Uterus (tissue), 4 donors: ENCODE data around the gene MAFB. TPM values are rescaled to one million over a fixed set of nuclear protein-coding genes. Genes with fewer than 3 reads are reported as not detected.

Source experiments
- DNase-seq, 2 donors: peaks; one replicate each; pipeline ENCODE4 v3.0.0-alpha.2; 2019 to 2020
- H3K27ac ChIP-seq, 2 donors: fragments of 200-600 bp; sonication (generic); 1 replicate in 1 of 2; 2 replicates in 1 of 2; pipeline ENCODE4 v1.5.1; 2016 to 2018
- H3K27me3 ChIP-seq, 2 donors: fragments of 200-600 bp; sonication (generic); one replicate each; pipeline ENCODE4 v1.5.1; 2018 to 2019; ENCODE audit warnings: control low read depth in 1 of 2
- H3K36me3 ChIP-seq, 2 donors: fragments of 200-600 bp; sonication (generic); one replicate each; pipeline ENCODE4 v1.5.1; 2019; ENCODE audit warnings: control low read depth in 1 of 2
- H3K4me1 ChIP-seq, 2 donors: fragments of 200-600 bp; sonication (generic); one replicate each; pipeline ENCODE4 v1.5.1; 2018 to 2019; ENCODE audit warnings: control low read depth in 1 of 2
- H3K4me3 ChIP-seq, 2 donors: fragments of 200-600 bp; sonication (generic); 1 replicate in 1 of 2; 2 replicates in 1 of 2; pipeline ENCODE4 v1.5.1; 2018 to 2019; ENCODE audit warnings: mild to moderate bottlenecking in 1 of 2
- H3K9me3 ChIP-seq, 2 donors: fragments of 200-600 bp; sonication (generic); one replicate each; pipeline ENCODE4 v1.5.1; 2019; ENCODE audit warnings: control low read depth in 1 of 2
- CTCF ChIP-seq, 4 experiments: fragments of 200-600 bp in 2 of 4; fragments of 450-650 bp in 2 of 4; sonication (generic) in 2 of 4; IDR thresholded peaks; one replicate each; pipeline ENCODE4 v1.5.1; 2016 to 2019; ENCODE audit warnings: antibody characterized with exemption in 4 of 4, mild to moderate bottlenecking in 2 of 4, moderate library complexity in 1 of 4
- POLR2A ChIP-seq, 2 donors: fragments of 450-650 bp; IDR thresholded peaks; one replicate each; pipeline ENCODE4 v1.6.1; 2016; ENCODE audit warnings: antibody characterized with exemption in 2 of 2, mild to moderate bottlenecking in 1 of 2, moderate library complexity in 1 of 2
- intact Hi-C: fragments of 100-400 bp; cut with DNase I; formaldehyde crosslinking; loops from one replicate; pipeline ENCODE4 v1.15.1; 2023; ENCODE audit warnings: low total_unique reads
- total RNA-seq, 4 donors: library from RNA; depleted of rRNA in 3 of 4; stranded (reverse); fragments of >200 nt in 3 of 4; gene quantifications; one replicate each; pipeline versions ENCODE4 v1.1.0 to v1.2.4, GENCODE V29; 2014 to 2023
- donor health status: DM: yes; HTN: yes; CAD: no.

The MAFB gene
- total RNA-seq, 4 donors from 2014 or later, result 10.0 to 38.2 (median 19.0) TPM

- TF ChIP-seq POLR2A (IDR thresholded peaks at IDR 0.05) (no peak), CTCF (IDR thresholded peaks at IDR 0.05) (no peak)
- H3K9me3 ChIP-seq, result no peaks in the 10 kb centered on the region
- no peaks in the 10 kb centered on the region for H3K27me3 ChIP-seq
- no peak for DNase-seq
- no peak overlapping the region for H3K27ac ChIP-seq
- no peak overlapping the region for H3K4me3 ChIP-seq
- no peaks in the 10 kb centered on the region for H3K4me1 ChIP-seq
- H3K36me3 ChIP-seq, result no peaks in the 10 kb centered on the region
- intact Hi-C loops, result no loop called here
Measured at GRCh38 chr20:40639132-40639531, 49.9 kb downstream of the MAFB start.

- H3K27me3 ChIP-seq, result no peaks in the 10 kb centered on the region
- no peaks in the 10 kb centered on the region for H3K4me1 ChIP-seq
- intact Hi-C loops, result no loop called here
- H3K27ac ChIP-seq, result no peak overlapping the region
- no peaks in the 10 kb centered on the region for H3K9me3 ChIP-seq
- DNase-seq, result no peak
- H3K36me3 ChIP-seq, result no peaks in the 10 kb centered on the region
- no peak overlapping the region for H3K4me3 ChIP-seq
- TF ChIP-seq POLR2A (IDR thresholded peaks at IDR 0.05) (no peak), CTCF (IDR thresholded peaks at IDR 0.05) (no peak)
Measured at GRCh38 chr20:40638414-40638813, 50.6 kb downstream of the MAFB start.

- intact Hi-C loops, result no loop called here
Measured at GRCh38 chr20:40637176-40637575, 51.9 kb downstream of the MAFB start.

GRCh38 chr20:40636486-40636885, 52.5 kb downstream of the MAFB start:
- no peak for DNase-seq
- intact Hi-C loops, result no loop called here
- Histone ChIP-seq H3K27me3 (no peaks in the 10 kb centered on the region), H3K36me3 (no peaks in the 10 kb centered on the region), H3K9me3 (no peaks in the 10 kb centered on the region), H3K4me3 (no peak overlapping the region), H3K4me1 (no peaks in the 10 kb centered on the region), H3K27ac (no peak overlapping the region)
- TF ChIP-seq POLR2A (IDR thresholded peaks at IDR 0.05) (no peak), CTCF (IDR thresholded peaks at IDR 0.05) (no peak)

More at GRCh38 chr20:40637176-40637575, 51.9 kb downstream of the MAFB start:
- Histone ChIP-seq H3K27ac (no peak overlapping the region), H3K27me3 (no peaks in the 10 kb centered on the region), H3K36me3 (no peaks in the 10 kb centered on the region), H3K9me3 (no peaks in the 10 kb centered on the region), H3K4me3 (no peak overlapping the region), H3K4me1 (no peaks in the 10 kb centered on the region)
- no peak for DNase-seq
- TF ChIP-seq CTCF (IDR thresholded peaks at IDR 0.05) (no peak), POLR2A (IDR thresholded peaks at IDR 0.05) (no peak)

GRCh38 chr20:40635971-40636370, 53.1 kb downstream of the MAFB start:
- DNase-seq, result no peak
- no peaks in the 10 kb centered on the region for H3K36me3 ChIP-seq
- no peaks in the 10 kb centered on the region for H3K4me1 ChIP-seq
- H3K4me3 ChIP-seq, result no peak overlapping the region
- H3K27ac ChIP-seq, result no peak overlapping the region
- H3K9me3 ChIP-seq, result no peaks in the 10 kb centered on the region
- TF ChIP-seq CTCF (IDR thresholded peaks at IDR 0.05) (no peak), POLR2A (IDR thresholded peaks at IDR 0.05) (no peak)
- intact Hi-C loops, result no loop called here
- H3K27me3 ChIP-seq, result no peaks in the 10 kb centered on the region
